ENCODE data around the gene TOR1A.
A peak's percentile ranks its signal among the peaks of the same experiment; 100 is the strongest.

Gene TOR1A, protein sequence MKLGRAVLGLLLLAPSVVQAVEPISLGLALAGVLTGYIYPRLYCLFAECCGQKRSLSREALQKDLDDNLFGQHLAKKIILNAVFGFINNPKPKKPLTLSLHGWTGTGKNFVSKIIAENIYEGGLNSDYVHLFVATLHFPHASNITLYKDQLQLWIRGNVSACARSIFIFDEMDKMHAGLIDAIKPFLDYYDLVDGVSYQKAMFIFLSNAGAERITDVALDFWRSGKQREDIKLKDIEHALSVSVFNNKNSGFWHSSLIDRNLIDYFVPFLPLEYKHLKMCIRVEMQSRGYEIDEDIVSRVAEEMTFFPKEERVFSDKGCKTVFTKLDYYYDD

DNA sequence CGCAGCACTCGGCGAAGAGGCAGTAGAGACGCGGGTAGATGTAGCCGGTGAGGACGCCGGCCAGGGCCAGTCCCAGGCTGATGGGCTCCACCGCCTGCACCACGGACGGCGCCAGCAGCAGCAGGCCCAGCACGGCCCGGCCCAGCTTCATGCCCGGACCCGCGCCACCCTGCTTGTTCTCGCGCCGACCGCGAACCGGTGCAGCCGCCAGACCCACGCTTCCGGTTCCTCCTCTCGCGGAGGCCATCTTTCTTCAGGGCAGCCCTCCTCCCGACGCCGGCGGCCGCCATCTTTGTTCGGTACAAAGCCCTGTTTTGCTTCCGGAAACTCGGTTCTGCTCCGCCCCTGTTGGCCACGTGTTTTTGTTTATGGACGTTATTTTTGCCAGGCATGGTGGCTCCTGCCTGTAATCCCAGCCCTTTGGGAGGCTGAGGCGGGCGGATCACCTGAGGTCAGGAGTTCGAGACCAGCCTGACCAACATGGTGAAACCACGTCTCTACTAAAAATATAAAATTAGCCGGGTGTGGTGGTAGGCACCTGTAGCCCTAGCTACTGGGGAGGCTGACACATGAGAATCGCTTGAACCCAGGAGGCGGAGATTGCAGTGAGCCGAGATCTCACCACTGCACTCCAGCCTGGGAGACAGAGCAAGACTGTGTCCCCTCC, at the start of gene TOR1A:
Gene TOR1A (minus strand): TSS at position 202 of the 667 bp plus-strand sequence. CDS start 51 bp downstream, at position 151.
- peak; percentile 80 for DNase-seq

DNA sequence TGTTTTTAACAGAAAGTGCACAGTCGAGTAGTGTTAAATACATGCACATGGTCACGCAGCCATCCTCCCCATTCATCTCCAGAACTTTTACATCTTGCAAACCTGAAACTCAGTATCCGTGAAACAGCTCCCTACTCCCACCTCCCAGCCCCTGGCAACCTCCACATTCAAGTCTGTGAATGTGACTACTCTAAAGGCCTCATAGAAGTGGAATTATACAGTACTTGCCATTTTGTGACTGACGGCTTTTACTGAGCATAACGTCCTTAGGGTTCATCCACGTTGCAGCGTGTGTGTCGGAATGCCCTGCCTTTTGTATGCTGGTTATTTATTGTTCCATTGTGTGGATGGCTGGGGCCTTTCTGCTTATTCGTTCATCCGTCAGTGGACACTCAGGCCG, 47.1 kb upstream of the TOR1A start:
- DNase-seq, result no peak

DNA sequence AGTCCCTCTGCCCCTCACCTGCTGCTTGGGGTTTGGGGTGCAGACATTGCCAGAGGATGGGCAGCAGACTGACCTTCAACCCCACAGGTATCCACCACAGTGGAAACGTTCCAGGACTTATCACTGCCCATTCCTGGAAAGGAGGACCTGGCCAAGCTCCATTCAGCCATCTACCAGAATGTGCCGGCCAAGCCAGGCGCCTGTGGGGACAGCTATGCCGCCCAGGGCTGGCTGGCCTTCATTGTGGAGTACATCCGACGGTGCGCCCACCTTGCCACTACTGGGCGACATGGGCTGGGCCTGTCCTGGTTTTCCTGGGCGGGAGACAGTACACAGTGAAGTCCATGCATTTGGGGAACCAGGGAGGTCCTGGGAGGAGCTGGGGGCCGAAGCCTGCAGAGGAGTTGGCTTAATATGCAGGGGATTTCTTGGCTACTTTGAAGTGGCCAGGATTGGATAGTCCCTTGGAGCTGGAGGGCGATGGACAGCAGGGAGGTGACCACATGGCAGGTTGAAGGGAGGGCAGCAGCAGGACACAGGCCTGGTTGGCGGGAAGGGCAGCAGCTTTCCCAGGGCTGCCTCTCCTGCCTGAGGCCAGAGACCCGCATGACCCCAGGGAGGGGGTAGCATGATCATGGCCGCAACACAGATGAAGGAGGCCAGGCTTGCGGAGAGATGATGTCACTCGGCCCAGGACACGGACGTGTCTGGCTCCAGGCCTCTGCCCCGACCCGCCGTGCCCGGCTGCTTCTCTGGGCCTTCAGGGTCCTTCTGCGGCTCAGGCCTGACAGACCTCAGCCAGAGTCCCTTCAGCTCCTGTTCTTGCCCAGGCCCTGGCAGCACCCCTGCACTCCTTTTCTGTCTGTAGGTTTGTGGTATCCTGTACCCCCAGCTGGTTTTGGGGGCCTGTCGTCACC, 45.9 kb upstream of the TOR1A start:
- no peak for DNase-seq

DNA sequence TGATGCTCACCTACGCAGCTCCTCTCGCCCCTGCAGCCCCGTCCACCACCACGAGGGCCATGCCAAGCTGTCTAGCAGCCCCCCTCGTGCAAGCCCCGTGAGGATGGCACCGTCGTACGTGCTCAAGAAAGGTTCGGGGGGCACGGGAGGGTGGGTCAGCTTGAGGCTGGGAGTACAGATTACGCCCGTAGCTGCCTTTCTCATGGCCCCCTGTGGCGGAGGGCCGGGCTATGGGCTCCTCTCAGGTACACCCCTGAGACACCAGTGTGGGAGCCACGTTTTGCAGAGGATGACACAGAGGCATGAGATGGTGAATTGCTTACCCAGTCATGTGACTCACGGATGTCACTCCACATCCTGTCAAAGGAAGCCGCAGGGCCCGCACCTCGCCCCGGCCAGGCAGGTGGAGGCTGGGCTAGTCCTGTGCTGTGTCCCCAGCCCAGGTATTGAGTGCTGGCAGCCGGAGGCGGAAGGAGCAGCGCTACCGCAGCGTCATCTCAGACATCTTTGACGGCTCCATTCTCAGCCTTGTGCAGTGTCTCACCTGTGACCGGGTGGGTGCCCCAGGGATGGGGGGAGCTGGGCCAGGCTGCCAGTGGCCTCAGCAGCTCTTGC, 45.0 kb upstream of the TOR1A start:
- DNase-seq, result no peak

DNA sequence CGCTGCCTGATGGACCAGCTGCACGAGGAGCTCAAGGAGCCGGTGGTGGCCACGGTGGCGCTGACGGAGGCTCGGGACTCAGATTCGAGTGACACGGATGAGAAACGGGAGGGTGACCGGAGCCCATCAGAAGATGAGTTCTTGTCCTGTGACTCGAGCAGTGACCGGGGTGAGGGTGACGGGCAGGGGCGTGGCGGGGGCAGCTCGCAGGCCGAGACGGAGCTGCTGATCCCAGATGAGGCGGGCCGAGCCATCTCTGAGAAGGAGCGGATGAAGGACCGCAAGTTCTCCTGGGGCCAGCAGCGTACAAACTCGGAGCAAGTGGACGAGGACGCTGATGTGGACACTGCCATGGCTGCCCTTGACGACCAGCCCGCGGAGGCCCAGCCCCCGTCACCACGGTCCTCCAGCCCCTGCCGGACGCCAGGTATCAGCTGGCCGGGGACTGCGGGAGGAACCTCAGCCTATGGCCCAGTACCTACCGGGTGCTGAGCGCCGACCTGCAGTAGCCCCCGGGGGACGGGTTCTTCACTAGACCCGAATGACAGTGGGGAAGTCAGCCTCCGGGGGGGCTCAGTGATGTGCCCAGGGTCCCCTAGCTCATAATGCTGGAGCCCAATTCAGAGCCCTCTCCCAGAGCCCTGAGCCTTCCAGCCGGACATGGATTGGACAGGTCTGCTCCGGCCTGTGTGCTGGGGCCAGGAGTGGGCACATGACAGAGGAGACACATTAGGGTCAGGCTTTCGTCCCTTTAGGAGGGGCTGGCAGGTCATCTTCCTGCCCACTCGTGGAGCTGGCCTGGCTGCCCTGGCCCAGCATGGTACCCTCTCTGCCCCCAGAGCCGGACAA, 44.3 kb upstream of the TOR1A start:
- DNase-seq, result no peak

DNA sequence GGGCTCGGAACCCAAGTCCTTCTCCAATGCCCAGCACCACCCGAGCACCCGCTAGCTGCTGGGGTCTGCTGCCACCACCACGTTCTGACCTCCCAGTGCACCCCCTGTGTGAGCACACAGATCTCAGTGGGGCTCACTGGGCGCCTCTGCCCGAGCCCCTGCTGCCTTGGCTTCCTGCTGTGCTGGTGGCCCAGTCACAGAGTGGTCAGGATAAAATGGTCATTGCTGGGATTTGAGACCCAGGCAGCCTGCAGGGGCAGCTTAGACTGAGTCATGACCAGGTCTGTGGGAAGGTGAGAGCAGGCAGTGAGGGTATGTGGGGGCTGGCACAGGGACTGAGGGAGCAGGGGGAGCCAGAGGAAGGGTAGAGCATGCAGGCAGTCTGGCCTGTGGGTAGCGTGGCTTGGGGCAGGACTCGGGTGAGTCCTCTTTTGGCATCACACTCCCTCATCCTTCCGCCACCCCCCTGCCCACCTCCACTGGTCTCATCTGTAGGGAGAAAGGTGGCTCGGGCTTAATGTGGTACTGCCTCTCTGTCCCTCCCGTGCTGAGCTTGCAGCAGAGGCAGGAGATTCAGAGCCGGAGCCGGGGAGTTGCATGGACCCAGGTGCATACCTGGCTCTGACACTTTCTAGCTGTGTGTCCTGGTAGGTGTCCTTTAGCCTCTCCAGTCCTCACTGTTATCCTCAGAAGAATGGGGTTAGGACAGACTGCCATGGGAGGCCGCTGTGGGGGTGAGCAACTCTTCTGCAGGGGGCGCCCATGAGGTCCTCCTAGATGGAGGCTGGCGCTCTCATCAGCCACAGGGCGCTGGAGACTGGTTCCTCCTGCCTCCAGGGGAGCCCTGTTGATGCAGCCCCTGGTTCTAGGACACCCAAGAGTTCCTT, 43.4 kb upstream of the TOR1A start:
- no peak for DNase-seq

DNA sequence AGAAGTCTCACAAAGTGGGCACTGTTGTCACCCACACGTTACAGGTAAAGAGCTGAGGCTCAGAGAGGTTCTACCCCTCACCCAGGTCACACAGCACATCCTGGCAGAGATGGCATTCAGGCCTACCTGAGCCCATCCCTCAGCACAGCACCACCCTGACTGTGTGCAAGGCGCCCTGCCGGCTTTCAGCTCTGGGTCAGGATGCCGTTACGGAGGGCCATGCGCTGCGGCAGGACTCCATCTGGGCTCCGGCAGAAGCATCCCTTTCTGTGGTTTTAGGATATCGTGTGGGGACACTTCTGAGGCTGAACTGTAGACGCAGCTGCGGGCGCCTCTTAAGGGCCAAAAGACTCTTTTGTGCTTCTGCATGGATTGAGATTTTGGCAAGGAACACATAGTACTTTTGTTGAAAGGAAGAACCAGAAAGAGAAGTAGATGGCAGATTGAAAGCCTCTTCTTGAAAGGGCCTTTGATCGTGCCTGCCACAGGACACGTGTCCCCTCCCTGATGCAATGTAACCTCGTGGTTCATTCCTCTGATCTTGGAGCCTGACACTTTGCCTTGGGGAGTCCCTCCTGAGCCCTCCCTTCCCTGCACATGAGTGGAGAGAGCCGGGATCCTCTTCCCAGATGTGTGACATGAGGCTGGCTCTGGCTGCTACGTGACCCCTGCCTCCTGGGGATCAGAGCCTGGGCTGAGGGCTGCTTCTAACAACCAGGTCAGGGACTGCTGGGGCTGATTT, 42.6 kb upstream of the TOR1A start:
- DNase-seq, result no peak

DNA sequence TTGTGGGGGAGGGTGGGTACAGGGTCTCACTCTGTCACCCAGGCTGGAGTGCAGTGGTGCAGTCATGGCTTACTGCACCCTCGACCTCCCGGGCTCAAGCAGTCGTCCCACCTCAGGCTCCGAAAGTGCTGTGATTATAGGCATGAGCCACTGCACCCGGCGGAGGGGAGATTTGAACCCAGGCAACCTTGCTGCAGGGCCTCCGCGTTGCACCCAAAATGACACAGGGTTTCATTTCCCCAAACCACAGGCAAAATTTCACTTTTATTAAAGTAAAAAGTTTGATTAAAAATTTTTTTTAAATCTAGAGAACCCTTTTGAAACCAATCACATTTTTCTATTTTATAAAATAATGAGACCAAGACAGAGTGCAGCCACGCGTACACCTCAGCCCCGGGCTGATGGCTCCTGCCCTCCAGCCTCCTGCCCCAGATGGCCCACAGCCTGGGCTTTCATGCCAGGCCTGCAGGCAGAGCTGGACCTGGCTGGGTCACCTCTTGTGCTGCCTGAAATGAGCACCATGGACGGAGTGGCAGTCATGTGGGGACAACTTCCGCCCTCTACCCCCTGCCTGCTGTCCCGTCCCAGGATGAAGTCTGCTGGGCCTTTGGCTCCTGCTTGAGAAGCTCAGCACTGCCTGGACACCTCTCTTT, 41.9 kb upstream of the TOR1A start:
- DNase-seq, result no peak

DNA sequence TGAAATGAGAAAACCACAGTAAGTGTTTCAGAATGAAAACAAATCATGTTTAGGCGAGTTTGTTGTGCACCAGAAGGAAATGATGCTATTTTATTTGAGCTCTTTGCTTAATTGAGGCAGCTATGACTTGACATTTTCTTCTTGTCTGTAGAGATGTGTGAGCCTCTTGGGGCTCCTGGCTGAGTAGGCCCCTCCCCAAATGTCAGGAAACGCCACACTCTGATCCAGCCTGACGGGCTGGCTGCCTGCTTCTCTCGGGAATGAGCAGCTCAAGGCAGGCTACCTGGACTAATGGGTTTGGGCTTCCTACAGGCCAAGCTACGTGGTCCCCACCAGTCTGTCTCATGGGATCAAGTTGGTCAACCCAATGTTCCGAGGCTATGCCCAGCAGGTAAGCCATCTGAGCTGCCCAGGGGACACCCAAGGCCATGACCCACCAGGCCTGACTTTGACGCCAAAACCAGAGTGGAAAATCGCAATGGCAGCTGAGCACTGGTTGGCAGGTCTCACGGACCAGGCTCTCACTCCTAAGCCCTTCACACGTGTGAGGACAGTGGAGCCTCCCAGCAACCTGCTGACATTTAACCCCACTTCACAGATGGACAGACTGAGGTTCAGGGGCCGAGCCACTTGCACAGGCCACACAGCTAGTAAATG, 41.2 kb upstream of the TOR1A start:
- DNase-seq, result no peak

DNA sequence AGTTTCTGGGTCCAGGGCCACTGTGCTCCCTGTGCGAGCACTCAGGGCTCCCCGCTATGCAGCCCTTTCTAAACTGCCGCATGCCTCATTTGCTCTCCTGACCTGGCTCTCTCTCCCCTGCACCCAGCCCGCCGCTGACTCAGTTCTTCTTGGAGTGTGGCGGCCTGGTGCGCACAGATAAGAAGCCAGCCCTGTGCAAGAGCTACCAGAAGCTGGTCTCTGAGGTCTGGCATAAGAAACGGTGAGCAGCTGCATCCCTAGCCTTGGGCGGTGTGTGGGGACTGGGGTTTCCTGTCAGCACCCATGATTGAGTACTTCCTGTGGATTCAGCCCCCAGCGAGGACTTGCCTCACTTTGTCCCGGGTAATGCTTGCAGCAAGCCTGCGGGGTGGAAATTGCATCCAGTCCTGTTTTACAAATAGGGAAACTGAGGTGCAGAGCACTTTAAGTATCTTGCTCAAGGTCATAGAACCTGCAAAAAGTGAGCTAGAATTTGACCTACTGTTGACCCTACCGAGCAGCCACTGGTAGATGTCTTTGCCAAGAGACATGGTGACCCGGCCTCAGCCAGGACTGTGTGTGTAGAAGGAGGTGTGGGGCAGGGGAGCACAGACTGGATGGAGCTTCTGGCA, 39.2 kb upstream of the TOR1A start:
- DNase-seq, result peak; percentile 28

DNA sequence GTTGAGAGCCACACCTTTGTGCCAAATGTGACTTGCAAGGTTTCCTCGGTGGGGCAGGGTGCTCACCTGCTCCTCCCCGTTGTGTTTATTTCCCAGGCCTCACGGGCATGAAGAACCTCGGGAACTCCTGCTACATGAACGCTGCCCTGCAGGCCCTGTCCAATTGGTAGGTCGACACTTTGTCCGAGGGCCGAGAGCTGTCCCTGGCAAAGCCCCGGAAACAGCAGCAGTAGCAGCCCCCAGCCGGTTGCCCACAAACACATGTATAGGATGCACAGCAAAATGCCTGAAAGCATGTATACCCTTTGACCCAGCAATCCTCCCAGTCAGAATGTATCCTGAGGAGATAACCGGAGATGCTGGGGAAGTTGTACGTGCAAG, 37.5 kb upstream of the TOR1A start:
- no peak for DNase-seq

DNA sequence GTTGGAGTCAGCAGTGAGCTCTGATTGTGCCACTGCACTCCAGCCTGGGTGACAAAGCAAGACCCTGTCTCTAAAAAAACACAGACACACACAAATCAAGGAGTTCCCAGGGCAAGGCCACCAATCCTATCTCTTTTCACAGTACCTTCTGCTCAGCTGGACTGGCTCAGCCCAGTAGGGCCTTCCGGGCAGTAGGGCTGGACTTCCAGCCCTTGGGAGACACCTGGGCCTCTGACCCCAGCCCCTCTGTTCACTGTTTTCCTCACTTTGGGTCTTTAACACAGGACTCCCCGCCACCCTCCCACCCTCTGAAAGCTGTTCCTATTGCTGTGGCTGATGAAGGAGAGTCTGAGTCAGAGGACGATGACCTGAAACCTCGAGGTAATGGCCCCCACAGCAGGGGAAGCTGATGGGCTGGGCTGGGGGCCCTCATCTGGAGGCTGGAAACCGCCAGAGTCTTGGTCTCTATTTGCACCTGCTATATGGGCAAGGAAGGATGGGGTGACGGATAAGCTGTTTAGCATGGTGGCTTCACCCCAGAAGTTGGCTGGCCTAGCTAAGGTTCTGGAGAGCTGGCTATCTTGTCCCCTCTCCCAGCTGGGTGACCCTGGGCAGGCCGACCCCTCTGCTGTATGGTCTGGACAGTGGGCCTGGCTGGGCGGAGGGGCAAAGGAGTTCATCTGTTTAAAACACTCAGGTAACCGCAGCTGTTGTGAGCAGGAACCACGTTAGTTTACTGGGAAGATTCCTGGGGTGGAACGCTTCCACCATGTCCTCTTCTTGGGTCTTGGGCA, 36.9 kb upstream of the TOR1A start:
- DNase-seq, result no peak

DNA sequence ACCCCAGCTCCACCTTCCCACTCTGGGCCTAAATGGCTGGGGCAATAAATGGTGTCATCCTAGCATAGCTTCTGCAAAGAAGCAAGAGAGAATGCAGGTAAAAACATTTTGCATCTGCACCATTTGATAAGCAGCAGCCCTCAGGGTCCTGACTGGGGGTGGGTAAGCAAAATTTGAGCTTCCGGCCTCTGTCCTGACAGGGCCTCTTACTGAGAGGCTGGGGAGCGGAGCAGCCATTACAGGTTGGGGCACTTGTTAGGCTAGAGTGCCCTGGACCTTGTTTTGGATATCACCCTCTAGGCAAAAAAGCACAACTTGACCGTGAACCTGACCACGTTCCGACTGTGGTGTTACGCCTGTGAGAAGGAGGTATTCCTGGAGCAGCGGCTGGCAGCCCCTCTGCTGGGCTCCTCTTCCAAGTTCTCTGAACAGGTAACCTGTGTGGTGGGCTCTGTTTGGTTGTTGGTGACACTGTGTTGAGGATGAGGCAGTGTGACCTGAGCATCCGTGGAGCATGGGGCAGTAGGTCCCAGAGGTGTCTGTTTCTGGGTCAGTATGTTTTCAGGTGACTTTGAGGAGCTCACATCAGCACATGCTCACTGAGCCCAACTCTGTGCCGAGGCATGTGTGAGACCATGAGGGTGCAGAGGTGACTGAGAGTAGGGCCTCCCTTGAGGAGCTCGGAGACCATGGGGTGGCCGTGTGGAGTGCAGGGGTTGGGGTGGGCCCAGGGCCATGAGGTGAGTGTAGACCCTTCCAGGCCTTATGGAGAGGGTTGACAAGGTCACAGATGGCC, 34.4 kb upstream of the TOR1A start:
- no peak for DNase-seq

DNA sequence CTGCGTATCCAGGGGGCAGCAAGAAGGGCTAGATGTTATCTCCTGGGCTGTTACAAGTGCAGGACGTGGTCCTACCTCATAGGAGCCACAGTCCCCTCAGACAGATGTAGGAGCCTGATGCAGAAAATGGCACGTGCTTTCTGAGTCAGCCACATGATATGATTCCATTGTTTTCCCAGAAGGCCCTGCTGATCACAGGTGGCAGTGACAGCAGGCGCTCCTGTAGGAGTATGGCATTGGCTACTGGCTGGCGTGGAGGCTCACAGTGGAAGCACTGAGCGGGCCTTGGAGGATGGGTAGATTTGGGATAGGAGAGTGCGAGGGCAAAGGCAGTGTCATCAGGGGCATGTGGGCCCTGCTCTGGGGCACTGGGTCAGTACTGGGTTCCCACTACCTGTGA, 33.3 kb upstream of the TOR1A start:
- no peak for DNase-seq

DNA sequence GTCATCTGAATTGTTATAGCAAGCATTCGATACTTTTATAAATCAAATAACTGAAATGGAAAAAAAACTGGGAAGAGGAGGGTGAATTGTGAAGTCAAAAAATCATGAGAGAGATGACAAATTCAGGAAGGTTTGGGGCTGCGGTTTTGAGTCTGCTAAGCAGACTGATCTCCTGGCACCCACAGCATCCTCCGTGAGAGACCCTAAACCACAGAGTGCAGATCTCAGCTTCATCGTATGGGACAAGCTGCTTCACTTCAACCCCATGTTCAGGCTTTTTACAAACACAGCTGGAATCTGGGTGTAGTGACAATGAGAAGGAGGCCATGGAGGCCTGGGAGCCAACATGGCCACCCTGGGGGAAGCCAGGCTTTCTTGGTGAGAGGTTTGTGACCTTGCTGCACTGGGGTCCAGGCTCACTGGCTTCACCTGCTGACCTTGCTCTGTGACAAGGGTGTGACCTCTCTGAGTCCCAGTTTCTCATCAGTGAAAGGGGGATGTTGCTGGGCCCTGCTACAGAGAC, 30.7 kb upstream of the TOR1A start:
- DNase-seq, result no peak

DNA sequence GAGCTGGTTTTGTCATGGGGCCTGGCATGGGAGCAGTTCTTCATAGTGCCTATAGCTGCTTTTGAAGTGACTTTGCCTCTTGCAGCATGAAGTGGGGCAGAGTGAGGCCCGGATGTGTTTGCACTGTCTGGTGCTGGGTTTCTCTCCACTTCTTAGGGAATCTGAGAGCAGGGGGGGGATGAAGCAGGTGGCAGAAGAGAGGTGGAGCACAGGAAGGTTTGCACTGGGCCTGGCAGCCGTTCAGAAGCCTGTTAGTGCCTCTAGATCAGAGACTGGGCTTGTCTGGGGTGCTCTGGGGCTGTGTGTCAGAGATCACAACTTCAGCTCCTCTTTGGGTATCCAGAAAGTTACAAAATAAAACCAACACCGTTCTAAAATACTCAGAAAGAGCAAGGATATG, 29.7 kb upstream of the TOR1A start:
- DNase-seq, result no peak

DNA sequence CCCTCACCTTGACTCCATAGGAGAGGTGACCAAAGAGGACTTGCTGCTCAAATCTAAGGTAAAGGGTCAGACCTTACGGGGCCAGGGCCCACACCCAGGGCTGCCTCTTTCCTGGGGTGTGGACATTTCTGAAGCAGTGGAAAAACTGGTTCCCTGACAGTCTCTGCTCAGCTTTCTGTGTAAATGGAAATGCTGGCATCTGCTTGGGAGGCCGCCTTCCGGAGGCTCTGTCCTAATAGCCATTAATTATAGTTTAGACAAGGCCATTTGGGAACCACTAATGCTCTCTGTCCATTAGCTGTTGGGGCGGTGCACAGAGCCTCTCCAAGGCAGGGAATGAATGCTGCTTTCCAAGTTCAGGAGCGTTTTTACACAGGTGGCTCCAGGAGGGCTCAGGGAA, 28.6 kb upstream of the TOR1A start:
- no peak for DNase-seq

Measured in NCI-H2081 treated with DMSO at 0.1 percent for 48 hours (cell line).